Right ventricle myocardium superior (tissue), 1 donor: ENCODE results near the gene C1orf232. TPM values are rescaled to one million over a fixed set of nuclear protein-coding genes. Genes with fewer than 3 reads are reported as not detected.

ENCODE experiments used
- ATAC-seq: fragments of 200-7000 bp; cut with Tn5 transposase; one replicate; pipeline ENCODE4 v1.9.1; 2020; ENCODE audit warnings: mild to moderate bottlenecking; ENCODE audit not compliant: poor library complexity
- DNase-seq: peaks from one replicate; pipeline ENCODE4 v3.0.0-alpha.2; 2020
- intact Hi-C: fragments of 100-400 bp; cut with DNase I; formaldehyde crosslinking; loops from one replicate; pipeline ENCODE4 v1.11.2; 2022
- long read RNA-seq: library from polyadenylated mRNA; unstranded; transcript quantifications from one replicate; pipeline ENCODE4 v2.0.0, GENCODE V29; 2021
- total RNA-seq: library from RNA; stranded (reverse); fragmentation: NEBNext Ultra II Directional; extraction: Animal tissue kit (Norgen Biotek cat#: 25700); gene quantifications from one replicate; pipeline ENCODE4 v1.2.1, GENCODE V29; 2021
- donor health status: DM: no; HTN: yes; CAD: no; lungs with severe emphysema.

The C1orf232 gene
- not detected for total RNA-seq
- long read RNA-seq, result 0 reads

- DNase-seq (no peak), ATAC-seq (no peak)
- intact Hi-C loops, result loop anchor here (5.0 kb wide), 1 partner anchor 59 kb away; no protein-coding TSS in a partner anchor
Observed at GRCh38 chr1:26168410-26169197, at the start of gene C1orf232. Gene C1orf232 (minus strand): TSS chr1:26168963. CDS start chr1:26168499, 464 bp downstream.

GRCh38 chr1:26215246-26215645 lies 46.5 kb upstream of the C1orf232 start:
- DNase-seq, result no peak
- intact Hi-C loops, result no loop called here

GRCh38 chr1:26213335-26213905 lies 44.7 kb upstream of the C1orf232 start:
- intact Hi-C loops, result no loop called here
- DNase-seq (no peak), ATAC-seq (no peak)

More at GRCh38 chr1:26215246-26215645, 46.5 kb upstream of the C1orf232 start:
- ATAC-seq, result no peak

GRCh38 chr1:26212726-26213125 lies 44.0 kb upstream of the C1orf232 start:
- no peak for ATAC-seq
- intact Hi-C loops, result no loop called here

GRCh38 chr1:26210147-26210870 lies 41.5 kb upstream of the C1orf232 start:
- DNase-seq (no peak), ATAC-seq (peak; percentile 69)
- intact Hi-C loops, result no loop called here

More at GRCh38 chr1:26212726-26213125, 44.0 kb upstream of the C1orf232 start:
- DNase-seq, result no peak

GRCh38 chr1:26203642-26204318 lies 35.0 kb upstream of the C1orf232 start:
- ATAC-seq (no peak), DNase-seq (no peak)
- intact Hi-C loops, result no loop called here

GRCh38 chr1:26200413-26200812 lies 31.6 kb upstream of the C1orf232 start:
- intact Hi-C loops, result no loop called here
- DNase-seq (no peak), ATAC-seq (no peak)

- no peak for ATAC-seq
- DNase-seq, result no peak
- intact Hi-C loops, result no loop called here
Observed at GRCh38 chr1:26197813-26198212, 29.1 kb upstream of the C1orf232 start.

- intact Hi-C loops, result no loop called here
- ATAC-seq, result no peak
Observed at GRCh38 chr1:26197301-26197700, 28.5 kb upstream of the C1orf232 start.

GRCh38 chr1:26195805-26196204 lies 27.0 kb upstream of the C1orf232 start:
- intact Hi-C loops, result no loop called here
- no peak for ATAC-seq

More at GRCh38 chr1:26197301-26197700, 28.5 kb upstream of the C1orf232 start:
- no peak for DNase-seq

GRCh38 chr1:26191739-26192138 lies 23.0 kb upstream of the C1orf232 start:
- no peak for ATAC-seq
- intact Hi-C loops, result no loop called here
- DNase-seq, result no peak

More at GRCh38 chr1:26195805-26196204, 27.0 kb upstream of the C1orf232 start:
- no peak for DNase-seq

GRCh38 chr1:26190373-26190987 lies 21.7 kb upstream of the C1orf232 start, which contains the start of gene CATSPER4:
Gene CATSPER4 (plus strand): TSS chr1:26190602. CDS start chr1:26190628, 26 bp downstream.
- DNase-seq, result no peak
- intact Hi-C loops, result no loop called here
- no peak for ATAC-seq

- intact Hi-C loops, result loop anchor here (10.0 kb wide), 1 partner anchor 135 kb away; no protein-coding TSS in a partner anchor
- ATAC-seq (no peak), DNase-seq (no peak)
Observed at GRCh38 chr1:26189751-26190275, 21.1 kb upstream of the C1orf232 start.

- intact Hi-C loops, result loop anchor here (10.0 kb wide), 1 partner anchor 135 kb away; no protein-coding TSS in a partner anchor
- no peak for DNase-seq
- ATAC-seq, result no peak
Observed at GRCh38 chr1:26189331-26189730, 20.6 kb upstream of the C1orf232 start.

GRCh38 chr1:26188477-26188876 lies 19.7 kb upstream of the C1orf232 start:
- ATAC-seq, result no peak
- intact Hi-C loops, result loop anchor here (10.0 kb wide), 1 partner anchor 136 kb away; no protein-coding TSS in a partner anchor
- DNase-seq, result no peak

- DNase-seq, result no peak
- no peak for ATAC-seq
- intact Hi-C loops, result loop anchor here (10.0 kb wide), 1 partner anchor 137 kb away; no protein-coding TSS in a partner anchor
Observed at GRCh38 chr1:26187882-26188281, 19.1 kb upstream of the C1orf232 start.

GRCh38 chr1:26184883-26185282 lies 16.1 kb upstream of the C1orf232 start:
- intact Hi-C loops, result loop anchor here (10.0 kb wide), 1 partner anchor 140 kb away; no protein-coding TSS in a partner anchor
- no peak for DNase-seq

GRCh38 chr1:26184086-26184485 lies 15.3 kb upstream of the C1orf232 start:
- intact Hi-C loops, result loop anchor here (10.0 kb wide), 1 partner anchor 141 kb away; no protein-coding TSS in a partner anchor
- DNase-seq (no peak), ATAC-seq (no peak)

More at GRCh38 chr1:26184883-26185282, 16.1 kb upstream of the C1orf232 start:
- no peak for ATAC-seq
